HL-60 (cell line): ENCODE data around the gene ITGB5.

Source experiments
- DNase-seq, 2 experiments: peaks; one replicate each; pipeline ENCODE4 v3.0.0-alpha.2; 2010 to 2020; ENCODE audit warnings: low read depth in 1 of 2, low spot score in 1 of 2
- H3K27ac ChIP-seq: fragments of 250-450 bp; sonication (Bioruptor Pico); replicated peaks from 2 replicates; pipeline ENCODE4 v1.5.1; 2020; ENCODE audit warnings: mild to moderate bottlenecking, moderate library complexity
- H3K27me3 ChIP-seq: fragments of 250-450 bp; sonication (Bioruptor Pico); 2 replicates; pipeline ENCODE4 v1.5.1; 2021; ENCODE audit warnings: mild to moderate bottlenecking, moderate library complexity; ENCODE audit not compliant: insufficient read depth, poor library complexity, severe bottlenecking
- H3K4me3 ChIP-seq: replicated peaks from 2 replicates; pipeline ENCODE4 v1.5.1; 2011; ENCODE audit warnings: mild to moderate bottlenecking, control low read depth, low read length; ENCODE audit not compliant: insufficient read depth
- GABPA ChIP-seq: IDR thresholded peaks from 2 replicates; pipeline ENCODE4 v1.6.1; 2012; ENCODE audit warnings: low read depth
- POLR2AphosphoS5 ChIP-seq: IDR thresholded peaks from 2 replicates; pipeline ENCODE4 v1.6.1; 2012; ENCODE audit warnings: low read depth
- SPI1 ChIP-seq: IDR thresholded peaks from 2 replicates; pipeline ENCODE4 v1.6.1; 2012; ENCODE audit warnings: low read depth, mild to moderate bottlenecking, borderline replicate concordance
- TF ChIP-seq, protein P1 (sequence below): IDR thresholded peaks from 2 replicates; pipeline ENCODE4 v1.6.1; 2012; ENCODE audit warnings: low read depth; ENCODE audit not compliant: insufficient replicate concordance
- TF ChIP-seq, protein P2 (sequence below): IDR thresholded peaks from one replicate; pipeline ENCODE4 v1.5.1; 2011; ENCODE audit warnings: low read length, control low read depth, inconsistent platforms; ENCODE audit not compliant: insufficient read depth

Gene ITGB5

DNA sequence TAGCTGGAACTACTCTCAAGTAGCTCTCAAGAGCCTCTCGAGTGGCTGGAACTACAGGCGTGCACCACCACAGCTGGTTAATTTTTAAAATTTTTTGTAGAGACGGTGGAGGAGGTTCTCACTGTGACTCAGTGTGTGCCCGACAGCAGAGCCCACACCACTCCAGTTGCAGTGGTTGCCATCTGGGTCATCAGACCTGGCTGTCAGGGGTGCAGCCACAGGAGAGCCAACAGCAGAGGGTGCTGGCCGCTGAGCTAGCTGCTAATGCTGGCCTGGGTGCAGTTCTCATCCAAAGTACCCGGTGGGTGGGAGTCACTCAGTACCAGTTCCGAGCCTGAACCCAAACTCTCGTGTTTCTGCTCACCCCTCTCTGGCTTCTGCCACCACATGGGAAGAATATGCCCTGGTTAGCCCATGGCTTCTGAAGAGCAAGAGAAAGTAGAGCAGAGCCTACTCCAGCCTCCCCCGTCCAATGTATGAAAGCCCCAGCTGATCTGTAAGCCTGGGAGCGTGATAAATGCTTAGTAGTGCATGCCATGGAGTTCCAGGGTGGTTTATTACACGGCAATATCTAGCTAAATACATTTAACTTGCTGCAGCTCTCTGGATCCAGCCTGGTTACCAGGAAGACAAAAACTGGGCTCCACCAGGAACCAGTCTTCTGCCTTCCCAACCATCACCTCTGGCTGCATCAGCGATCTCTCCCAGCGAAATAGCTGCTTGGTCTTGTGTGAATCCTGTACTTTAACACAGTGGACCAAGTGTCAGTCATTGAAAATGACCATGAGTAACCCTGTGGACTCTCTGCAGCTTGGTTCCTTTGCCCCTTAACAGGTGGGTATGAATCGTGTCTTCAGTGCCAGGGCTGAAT is 139.8 kb downstream of the ITGB5 start:
- TF ChIP-seq, protein P1, sequence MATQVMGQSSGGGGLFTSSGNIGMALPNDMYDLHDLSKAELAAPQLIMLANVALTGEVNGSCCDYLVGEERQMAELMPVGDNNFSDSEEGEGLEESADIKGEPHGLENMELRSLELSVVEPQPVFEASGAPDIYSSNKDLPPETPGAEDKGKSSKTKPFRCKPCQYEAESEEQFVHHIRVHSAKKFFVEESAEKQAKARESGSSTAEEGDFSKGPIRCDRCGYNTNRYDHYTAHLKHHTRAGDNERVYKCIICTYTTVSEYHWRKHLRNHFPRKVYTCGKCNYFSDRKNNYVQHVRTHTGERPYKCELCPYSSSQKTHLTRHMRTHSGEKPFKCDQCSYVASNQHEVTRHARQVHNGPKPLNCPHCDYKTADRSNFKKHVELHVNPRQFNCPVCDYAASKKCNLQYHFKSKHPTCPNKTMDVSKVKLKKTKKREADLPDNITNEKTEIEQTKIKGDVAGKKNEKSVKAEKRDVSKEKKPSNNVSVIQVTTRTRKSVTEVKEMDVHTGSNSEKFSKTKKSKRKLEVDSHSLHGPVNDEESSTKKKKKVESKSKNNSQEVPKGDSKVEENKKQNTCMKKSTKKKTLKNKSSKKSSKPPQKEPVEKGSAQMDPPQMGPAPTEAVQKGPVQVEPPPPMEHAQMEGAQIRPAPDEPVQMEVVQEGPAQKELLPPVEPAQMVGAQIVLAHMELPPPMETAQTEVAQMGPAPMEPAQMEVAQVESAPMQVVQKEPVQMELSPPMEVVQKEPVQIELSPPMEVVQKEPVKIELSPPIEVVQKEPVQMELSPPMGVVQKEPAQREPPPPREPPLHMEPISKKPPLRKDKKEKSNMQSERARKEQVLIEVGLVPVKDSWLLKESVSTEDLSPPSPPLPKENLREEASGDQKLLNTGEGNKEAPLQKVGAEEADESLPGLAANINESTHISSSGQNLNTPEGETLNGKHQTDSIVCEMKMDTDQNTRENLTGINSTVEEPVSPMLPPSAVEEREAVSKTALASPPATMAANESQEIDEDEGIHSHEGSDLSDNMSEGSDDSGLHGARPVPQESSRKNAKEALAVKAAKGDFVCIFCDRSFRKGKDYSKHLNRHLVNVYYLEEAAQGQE = no peak
- TF ChIP-seq SPI1 (no peak), GABPA (no peak), POLR2AphosphoS5 (no peak)
- Histone ChIP-seq H3K4me3 (no peak overlapping the region), H3K27me3 (no peaks in the 10 kb centered on the region), H3K27ac (no peak overlapping the region)
- DNase-seq = no peak

DNA sequence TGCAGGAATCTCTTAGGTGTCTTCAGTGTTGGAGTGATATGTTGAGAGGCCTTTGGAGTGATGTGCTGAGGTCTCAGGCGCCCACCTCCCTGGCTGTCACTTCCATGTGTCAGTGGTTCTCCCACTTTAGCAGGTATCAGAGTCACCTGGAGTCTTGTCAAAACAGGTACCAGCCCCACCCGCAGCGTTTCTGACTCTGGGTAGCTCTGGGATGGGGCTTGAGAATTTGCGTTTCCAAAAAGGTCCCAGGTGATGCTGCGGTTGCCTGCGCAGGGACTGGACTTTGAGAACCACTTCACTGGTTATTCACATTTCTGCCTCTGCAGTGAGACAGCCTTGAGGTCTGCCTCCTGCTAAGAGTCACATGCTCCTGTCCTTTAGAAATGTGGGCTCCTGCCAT is 141.4 kb downstream of the ITGB5 start:
- H3K27me3 ChIP-seq = no peaks in the 10 kb centered on the region
- H3K27ac ChIP-seq = no peak overlapping the region
- DNase-seq = no peak
- no peak for TF ChIP-seq GABPA
- TF ChIP-seq SPI1 = no peak
- TF ChIP-seq POLR2AphosphoS5 = no peak
- TF ChIP-seq, protein P2, sequence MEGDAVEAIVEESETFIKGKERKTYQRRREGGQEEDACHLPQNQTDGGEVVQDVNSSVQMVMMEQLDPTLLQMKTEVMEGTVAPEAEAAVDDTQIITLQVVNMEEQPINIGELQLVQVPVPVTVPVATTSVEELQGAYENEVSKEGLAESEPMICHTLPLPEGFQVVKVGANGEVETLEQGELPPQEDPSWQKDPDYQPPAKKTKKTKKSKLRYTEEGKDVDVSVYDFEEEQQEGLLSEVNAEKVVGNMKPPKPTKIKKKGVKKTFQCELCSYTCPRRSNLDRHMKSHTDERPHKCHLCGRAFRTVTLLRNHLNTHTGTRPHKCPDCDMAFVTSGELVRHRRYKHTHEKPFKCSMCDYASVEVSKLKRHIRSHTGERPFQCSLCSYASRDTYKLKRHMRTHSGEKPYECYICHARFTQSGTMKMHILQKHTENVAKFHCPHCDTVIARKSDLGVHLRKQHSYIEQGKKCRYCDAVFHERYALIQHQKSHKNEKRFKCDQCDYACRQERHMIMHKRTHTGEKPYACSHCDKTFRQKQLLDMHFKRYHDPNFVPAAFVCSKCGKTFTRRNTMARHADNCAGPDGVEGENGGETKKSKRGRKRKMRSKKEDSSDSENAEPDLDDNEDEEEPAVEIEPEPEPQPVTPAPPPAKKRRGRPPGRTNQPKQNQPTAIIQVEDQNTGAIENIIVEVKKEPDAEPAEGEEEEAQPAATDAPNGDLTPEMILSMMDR = no peak
- TF ChIP-seq, protein P1 = no peak
- no peak overlapping the region for H3K4me3 ChIP-seq

DNA sequence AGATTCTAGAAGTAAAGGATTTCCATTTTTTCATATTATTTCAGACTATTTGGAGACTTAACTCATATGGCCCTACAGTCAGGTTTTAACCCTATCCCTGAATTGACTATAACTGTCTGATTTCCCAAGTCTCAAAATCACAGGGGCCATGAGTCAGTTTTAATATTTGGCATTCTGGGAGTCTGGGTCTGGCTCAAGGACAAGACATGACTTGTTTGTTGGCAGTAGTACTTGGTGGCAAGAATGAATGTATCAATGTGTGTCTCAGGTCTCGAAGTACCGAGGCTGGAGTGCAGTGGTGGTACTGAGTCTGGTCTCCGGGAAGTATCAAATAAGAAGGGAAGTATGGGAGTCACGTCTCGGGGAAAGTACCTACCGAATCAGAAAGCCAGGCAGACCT is 146.1 kb downstream of the ITGB5 start:
- DNase-seq = no peak
- TF ChIP-seq, protein P2 = no peak
- TF ChIP-seq GABPA = no peak
- no peak for TF ChIP-seq POLR2AphosphoS5
- no peak for TF ChIP-seq SPI1
- TF ChIP-seq, protein P1 = no peak
- Histone ChIP-seq H3K4me3 (no peak overlapping the region), H3K27ac (no peak overlapping the region), H3K27me3 (no peaks in the 10 kb centered on the region)
